Stimulated activated CD4-positive, alpha-beta T cell treated with anti-CD3 and anti-CD28 coated beads, Interleukin-4, amount 100 ng/mL, for 1 hour (primary cell): ENCODE data around the gene NR6A1.

Experiments
- DNase-seq: peaks from one replicate; pipeline ENCODE4 v3.0.0-alpha.2; 2020

The NR6A1 gene

GRCh38 chr9:124771021-124771866, at the start of gene NR6A1:
TSS of gene NR6A1 (minus strand) at chr9:124771311.
- DNase-seq = peak; percentile 95

- DNase-seq = no peak
These were observed 47.5 kb upstream of the NR6A1 start for GRCh38 chr9:124818431-124819281.

GRCh38 chr9:124815601-124816000, 44.5 kb upstream of the NR6A1 start:
- DNase-seq = no peak

- DNase-seq = no peak
These were observed 43.0 kb upstream of the NR6A1 start for GRCh38 chr9:124814164-124814535.

- no peak for DNase-seq
These were observed 42.5 kb upstream of the NR6A1 start for GRCh38 chr9:124813501-124814163.

- DNase-seq = no peak
These were observed 41.9 kb upstream of the NR6A1 start for GRCh38 chr9:124813041-124813440.

- DNase-seq = no peak
These were observed 41.3 kb upstream of the NR6A1 start for GRCh38 chr9:124812441-124812876.

- DNase-seq = no peak
These were observed 39.7 kb upstream of the NR6A1 start for GRCh38 chr9:124810663-124811355.

- DNase-seq = no peak
These were observed 38.8 kb upstream of the NR6A1 start for GRCh38 chr9:124809741-124810500.

GRCh38 chr9:124809211-124809610, 38.1 kb upstream of the NR6A1 start:
- no peak for DNase-seq

- DNase-seq = no peak
These were observed 37.3 kb upstream of the NR6A1 start for GRCh38 chr9:124808246-124808956.

GRCh38 chr9:124805186-124805585, 34.1 kb upstream of the NR6A1 start:
- DNase-seq = no peak

GRCh38 chr9:124803911-124804310, 32.8 kb upstream of the NR6A1 start:
- no peak for DNase-seq

- DNase-seq = no peak
These were observed 31.3 kb upstream of the NR6A1 start for GRCh38 chr9:124802426-124802825.

- no peak for DNase-seq
These were observed 30.2 kb upstream of the NR6A1 start for GRCh38 chr9:124801356-124801755.

- DNase-seq = no peak
These were observed 29.5 kb upstream of the NR6A1 start for GRCh38 chr9:124800306-124801259.

- DNase-seq = no peak
These were observed 28.3 kb upstream of the NR6A1 start for GRCh38 chr9:124799274-124800006.

GRCh38 chr9:124797343-124798103, 26.4 kb upstream of the NR6A1 start:
- DNase-seq = no peak
